Measurements from ENCODE around the gene PKN2.

Gene PKN2

GRCh38 chr1:88799491-88799890, 115.4 kb downstream of the PKN2 start:
- DNase-seq (ENCODE audit: low read depth), result no peak
- no peak for TF ChIP-seq CTCF (IDR thresholded peaks at IDR 0.05; ENCODE audit: low read depth, low read length, missing control alignments)
- no peak overlapping the region for H3K4me3 ChIP-seq (ENCODE audit: low read depth, low read length)

- no peak overlapping the region for H3K4me3 ChIP-seq (ENCODE audit: low read depth, low read length)
- DNase-seq (ENCODE audit: low read depth), result no peak
- peak; percentile 48 for TF ChIP-seq CTCF (IDR thresholded peaks at IDR 0.05; ENCODE audit: low read depth, low read length, missing control alignments)
Measured at GRCh38 chr1:88800382-88801051, 116.4 kb downstream of the PKN2 start.

DNA sequence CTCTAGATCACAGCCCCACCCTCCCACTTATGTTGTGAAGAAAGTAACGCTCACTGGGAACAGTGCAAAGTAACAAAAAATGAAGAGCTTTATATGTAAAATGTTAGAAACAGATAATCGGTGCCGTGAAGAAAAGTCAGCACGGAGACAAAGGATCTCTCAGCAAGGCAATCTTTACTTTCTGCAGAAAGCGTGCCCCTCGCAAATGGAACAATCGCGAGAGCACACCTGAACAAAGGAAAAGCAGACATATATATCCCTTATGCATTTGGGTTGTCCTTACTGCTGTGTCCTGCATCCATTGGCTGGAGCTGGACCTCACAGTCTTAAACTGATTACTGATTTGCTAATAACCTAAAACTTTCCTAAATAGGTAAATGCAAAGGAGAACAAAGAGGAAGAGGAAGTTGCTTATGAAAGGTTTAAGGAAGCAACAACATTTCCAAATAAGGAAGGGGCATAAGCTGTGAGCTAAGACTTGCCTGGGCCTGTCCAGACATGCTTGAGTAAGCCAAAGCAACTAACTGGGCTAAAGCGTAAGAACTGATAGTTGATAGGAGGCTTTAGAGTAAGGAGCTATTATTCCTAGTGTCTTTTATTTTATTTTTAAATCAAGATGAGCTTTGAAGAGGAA, 117.6 kb downstream of the PKN2 start:
- no peak for DNase-seq (ENCODE audit: low read depth)
- no peak for TF ChIP-seq CTCF (IDR thresholded peaks at IDR 0.05; ENCODE audit: low read depth, low read length, missing control alignments)
- no peak overlapping the region for H3K4me3 ChIP-seq (ENCODE audit: low read depth, low read length)

DNA sequence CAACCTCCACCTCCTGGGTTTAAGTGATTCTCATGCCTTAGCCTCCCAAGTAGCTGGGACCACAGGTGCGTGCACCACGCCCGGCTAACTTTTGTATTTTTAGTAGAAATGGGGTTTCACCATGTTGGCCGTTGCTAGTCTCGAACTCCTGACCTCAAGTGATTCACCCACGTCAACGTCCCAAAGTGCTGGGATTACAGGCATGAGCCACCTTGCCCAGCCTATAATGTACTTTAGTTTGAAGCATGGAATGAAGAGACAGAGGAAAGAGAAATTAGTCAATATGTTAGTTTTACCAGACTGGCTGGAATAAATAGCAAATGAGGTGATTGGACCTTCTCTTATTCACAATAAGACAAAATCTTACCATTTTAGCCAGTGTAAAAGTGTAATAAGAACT, 118.3 kb downstream of the PKN2 start:
- no peak overlapping the region for H3K4me3 ChIP-seq (ENCODE audit: low read depth, low read length)
- no peak for DNase-seq (ENCODE audit: low read depth)
- TF ChIP-seq CTCF (IDR thresholded peaks at IDR 0.05; ENCODE audit: low read depth, low read length, missing control alignments), result no peak

GRCh38 chr1:88802950-88803349, 118.9 kb downstream of the PKN2 start:
- no peak for DNase-seq (ENCODE audit: low read depth)
- TF ChIP-seq CTCF (IDR thresholded peaks at IDR 0.05; ENCODE audit: low read depth, low read length, missing control alignments), result no peak
- no peak overlapping the region for H3K4me3 ChIP-seq (ENCODE audit: low read depth, low read length)

- no peak for DNase-seq (ENCODE audit: low read depth)
- no peak for TF ChIP-seq CTCF (IDR thresholded peaks at IDR 0.05; ENCODE audit: low read depth, low read length, missing control alignments)
- no peak overlapping the region for H3K4me3 ChIP-seq (ENCODE audit: low read depth, low read length)
Measured at GRCh38 chr1:88803444-88803843, 119.4 kb downstream of the PKN2 start.

GRCh38 chr1:88812366-88812765, 128.3 kb downstream of the PKN2 start:
- TF ChIP-seq CTCF (IDR thresholded peaks at IDR 0.05; ENCODE audit: low read depth, low read length, missing control alignments), result no peak
- H3K4me3 ChIP-seq (ENCODE audit: low read depth, low read length), result no peak overlapping the region
- no peak for DNase-seq (ENCODE audit: low read depth)
